Femur (tissue), 1 donor: ENCODE data around the gene TBC1D10B.
A peak's percentile ranks its signal among the peaks of the same experiment; 100 is the strongest.
"Not testable (repeated sequence)": the region's sequence is repeated elsewhere in the genome, so short reads cannot be mapped to it uniquely, and the experiment has no call there.

Experiments used
- DNase-seq: peaks from one replicate; pipeline ENCODE4 v3.0.0-alpha.2; 2017

TBC1D10B gene

DNA sequence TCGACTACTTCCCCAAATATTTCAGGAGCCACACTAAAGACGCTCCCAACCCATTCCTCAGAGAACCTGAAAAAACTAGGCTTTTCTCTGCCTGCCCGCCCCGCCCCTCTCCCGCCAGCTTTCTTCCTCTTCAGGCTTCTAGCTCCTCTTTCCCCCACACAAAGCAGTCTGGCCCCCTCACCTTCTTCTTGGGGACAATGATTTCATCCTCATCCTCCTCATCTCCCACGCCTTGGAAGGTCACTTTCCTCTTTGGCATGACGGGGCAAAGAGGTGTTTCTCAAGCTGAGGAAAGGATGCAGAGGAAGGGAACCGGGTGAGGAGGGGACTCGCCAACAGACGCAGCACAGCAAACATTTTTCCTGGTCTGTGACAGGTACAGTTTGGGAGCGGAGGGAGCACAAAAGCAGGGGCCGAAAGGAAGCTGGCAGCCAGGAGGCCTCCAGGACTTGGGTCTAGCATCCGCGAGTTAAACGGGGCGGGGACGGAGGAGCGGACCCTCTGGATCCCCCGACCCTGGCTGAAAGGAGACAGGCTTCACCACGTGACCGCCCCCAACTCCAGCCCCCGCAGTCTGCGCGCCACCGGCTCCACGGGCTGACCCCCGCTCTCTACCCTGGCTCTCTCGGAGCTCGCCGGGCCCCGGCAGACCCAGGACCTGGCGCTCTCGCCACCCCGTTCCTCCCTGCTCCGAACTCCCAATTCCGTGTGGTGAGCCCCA is 15.7 kb downstream of the TBC1D10B start:
- DNase-seq = no peak

- DNase-seq = no peak
These were observed 16.7 kb downstream of the TBC1D10B start for GRCh38 chr16:30353438-30354129.

DNA sequence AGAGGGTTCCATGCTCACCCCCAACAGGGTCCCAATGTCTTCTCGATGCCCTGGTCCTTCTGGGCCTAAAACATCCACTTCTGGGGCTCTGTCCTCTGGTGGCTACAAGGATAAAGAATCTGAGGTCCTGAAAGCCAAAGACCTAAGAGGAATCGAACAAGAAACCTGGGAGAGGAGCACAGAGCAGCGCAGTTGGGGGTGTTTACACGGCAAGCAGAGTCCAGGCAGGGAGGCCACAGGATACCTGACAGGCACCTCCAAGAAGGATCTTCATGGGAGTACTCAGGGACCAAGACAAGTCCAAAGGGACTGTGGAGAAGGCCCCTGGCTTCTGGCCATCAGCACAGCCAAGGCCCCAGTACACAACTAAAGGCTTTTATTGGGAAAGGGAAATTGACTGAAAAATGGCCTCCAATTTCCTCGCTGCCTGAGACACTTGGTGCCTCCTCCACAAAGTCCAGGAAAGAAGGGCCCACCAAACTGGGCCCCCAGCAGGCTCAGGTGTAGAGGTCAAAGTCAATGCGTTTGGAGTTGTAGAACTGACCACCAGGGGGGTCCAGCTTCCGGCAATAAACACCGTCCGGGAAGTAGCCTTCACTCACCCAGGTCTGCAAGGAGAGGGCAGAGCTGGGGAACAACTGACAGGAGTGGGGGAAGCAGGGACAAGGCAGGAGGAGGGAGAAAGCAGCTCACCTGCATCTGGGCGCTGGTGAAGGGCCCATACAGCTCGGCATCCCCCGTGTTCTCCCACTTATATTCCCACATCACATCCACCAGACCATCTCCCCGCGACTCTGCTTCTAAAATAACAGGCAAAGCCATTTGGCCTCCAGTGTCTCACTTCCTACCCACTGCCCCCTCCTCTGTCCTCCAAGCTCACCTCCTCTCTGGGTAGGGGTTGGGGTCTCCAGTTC is 17.5 kb downstream of the TBC1D10B start:
- DNase-seq = no peak

DNA sequence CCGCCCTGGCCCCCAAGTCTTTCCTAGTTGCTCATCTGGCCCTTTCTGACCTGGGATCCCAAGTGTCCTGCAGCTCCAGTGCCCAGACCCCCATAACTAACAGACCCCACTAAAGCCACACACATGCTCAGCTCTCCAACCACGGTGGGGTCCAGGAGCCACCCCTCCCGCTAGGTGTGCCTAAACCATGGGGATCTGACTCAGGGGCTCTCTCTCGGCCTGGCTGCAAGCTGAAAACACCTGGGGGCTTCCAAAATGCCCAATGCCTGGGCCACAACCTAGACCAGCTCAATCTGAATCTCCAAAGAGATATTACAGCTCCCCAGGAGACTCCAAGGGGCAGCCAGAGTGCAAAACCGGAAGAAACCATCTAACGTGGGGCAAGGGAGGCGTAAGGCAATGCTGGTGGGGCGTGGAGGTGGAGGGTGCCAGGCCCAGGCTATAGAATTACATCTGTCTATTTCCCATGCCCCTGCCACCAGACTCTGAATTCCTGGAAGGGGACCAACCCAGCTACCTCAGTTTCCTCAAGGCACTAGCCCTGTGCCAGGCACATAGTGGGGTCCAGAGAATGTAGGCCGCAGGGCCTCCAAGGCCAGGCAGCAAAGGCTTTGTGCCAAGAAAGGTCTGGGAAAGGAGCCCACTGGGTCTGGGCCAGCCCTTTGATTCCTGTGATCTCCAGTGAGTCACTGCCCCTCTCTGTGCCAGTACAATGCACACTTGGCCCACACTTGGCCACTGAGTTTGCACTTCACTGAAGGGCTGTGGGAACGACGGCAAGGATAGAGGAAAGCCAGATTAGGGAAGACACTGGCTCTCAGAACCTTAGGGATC is 18.5 kb downstream of the TBC1D10B start:
- peak; percentile 70 for DNase-seq

GRCh38 chr16:30351001-30351441 is 19.3 kb downstream of the TBC1D10B start:
- DNase-seq = no peak

- DNase-seq = no peak
These were observed 20.0 kb downstream of the TBC1D10B start for GRCh38 chr16:30350134-30350871.

DNA sequence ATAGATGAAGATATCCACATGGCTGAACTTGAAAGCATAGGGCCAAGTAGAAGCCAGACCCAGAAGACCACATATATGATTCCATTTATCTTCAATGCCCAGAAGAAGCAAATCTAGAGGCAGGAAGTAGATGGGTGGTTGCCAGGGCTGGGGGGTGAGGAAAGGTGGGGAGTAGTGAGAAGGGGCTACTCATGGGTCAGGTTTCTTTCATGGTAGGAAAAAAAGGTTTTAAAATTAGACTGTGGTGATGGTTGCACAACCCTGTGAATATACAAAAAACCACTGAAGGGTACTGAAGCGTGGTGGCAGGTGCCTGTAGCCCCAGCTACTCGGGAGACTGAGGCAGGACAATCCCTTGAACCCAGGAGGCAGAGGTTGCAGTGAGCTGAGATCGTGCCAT is 20.6 kb downstream of the TBC1D10B start:
- no peak for DNase-seq

- DNase-seq = no peak
These were observed 21.4 kb downstream of the TBC1D10B start for GRCh38 chr16:30348929-30349328.

DNA sequence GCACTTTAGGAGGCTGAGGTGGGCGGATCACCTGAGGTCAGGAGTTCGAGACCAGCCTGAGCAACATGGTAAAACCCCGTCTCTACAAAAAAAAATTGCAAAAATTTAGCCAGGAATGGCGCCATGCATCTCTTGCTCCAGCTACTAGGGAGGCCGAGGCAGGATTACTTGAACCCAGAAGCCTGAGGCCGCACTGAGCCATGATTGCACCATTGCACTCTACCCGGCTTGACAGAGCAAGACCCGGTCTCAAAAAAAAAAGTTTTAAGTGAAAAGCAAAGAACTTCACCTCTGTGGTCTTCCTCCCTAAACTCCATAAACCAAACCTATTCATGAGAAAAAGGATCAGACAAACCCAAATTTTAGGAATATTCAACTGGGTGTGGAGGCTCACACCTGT is 22.2 kb downstream of the TBC1D10B start:
- DNase-seq = no peak

DNA sequence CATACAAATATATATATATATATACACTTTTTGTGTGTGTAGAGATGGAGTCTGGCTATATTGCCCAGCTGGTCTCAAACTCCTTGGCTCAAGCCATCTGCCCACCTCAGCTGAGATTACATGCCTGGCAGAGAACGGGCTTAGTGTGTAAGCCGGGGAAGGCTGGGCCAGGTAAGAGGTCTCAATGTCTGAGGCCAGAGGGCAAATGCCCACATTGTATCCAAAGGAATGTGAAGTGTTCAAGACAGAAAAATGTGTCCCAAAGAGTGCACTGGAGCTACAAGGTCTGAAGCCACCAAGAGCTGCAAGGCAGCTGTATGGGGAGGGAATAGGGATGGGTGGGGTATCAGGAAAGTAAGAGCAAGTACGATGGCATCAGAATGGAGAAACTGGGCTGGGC is 24.0 kb downstream of the TBC1D10B start:
- DNase-seq = no peak

DNA sequence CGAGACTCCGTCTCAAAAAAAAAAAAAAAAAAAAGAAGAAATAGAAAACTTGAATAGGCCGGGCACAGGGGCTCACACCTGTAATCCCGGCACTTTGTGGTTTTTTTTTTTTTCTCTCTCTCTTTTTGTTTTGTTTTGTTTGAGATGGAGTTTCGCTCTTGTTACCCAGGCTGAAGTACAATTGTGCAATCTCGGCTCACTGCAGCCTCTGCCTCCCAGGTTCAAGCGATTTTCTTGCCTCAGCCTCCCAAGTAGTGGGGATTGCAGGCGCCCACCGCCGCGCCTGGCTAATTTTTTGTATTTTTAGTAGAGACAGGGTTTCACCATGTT is 26.8 kb downstream of the TBC1D10B start:
- not testable (repeated sequence) for DNase-seq

DNA sequence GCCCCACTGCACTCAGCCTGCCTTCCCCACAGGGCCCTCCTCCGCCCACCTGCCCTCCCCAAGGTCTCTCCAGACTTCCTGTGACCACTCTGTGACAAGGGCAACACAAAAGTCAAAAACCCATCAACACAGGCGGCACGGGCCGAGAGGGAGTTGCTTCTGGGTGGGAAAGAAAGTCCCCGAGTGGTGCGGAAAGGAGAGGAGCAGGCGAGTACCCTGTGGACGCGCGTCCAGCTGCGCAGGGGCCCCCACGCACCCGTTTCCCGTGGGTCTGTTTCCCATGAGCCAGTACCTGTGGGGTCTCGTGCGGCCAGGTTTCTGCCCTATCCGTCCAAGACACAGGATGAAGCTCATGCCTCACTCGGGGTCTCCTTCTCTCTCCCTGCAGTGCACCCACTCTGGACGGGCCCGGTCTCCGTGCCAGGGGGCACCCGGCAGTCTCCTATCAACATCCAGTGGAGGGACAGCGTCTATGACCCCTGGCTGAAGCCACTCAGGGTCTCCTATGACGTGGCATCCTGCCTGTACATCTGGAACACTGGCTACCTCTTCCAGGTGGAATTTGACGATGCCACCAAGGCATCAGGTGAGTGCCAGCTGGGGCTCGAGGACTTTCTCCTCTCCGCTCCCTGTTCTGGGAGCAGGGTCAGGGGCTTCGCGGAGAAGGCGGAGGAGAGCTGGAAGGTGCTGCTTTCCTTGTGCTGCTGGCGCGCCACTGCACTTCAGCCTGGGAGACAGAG is 27.4 kb downstream of the TBC1D10B start:
- DNase-seq = no peak

DNA sequence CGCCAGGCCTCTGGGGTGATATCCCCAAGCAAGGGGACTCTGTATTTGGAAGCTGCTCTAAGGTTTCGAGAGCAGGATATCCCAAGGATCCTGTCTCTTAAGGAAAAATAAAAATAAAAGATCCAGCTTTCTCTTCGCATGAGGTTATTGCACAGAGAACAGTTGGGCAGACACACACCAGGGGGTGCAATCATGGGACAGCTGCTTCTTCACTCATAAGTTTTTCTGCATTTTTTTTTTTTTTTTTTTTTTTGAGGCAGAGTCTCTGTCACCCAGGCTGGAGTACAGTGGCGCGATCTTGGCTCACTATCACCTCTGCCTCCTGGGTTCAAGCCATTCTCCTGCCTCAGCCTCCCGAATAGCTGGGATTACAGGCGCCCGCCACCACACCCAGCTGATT is 28.3 kb downstream of the TBC1D10B start:
- not testable (repeated sequence) for DNase-seq

DNA sequence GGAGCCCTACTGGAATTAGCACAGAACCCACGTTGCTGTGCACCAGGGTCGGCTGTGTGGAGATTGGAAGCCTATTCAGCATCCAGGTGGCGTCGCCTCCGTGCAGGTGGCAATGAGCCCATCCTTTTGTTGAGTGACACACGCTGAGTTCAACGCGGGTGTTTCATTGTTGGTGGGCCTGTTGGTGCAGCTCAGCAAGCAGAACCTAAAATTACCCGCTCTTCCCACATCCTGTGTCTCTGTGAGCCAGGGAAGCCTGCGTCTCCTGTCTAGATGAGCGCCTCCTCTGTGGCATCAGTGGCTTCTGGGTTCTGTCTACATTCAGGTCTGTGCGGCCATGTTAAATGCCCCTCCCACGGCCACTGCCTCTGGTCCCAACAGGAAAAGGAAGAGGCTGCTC is 29.7 kb downstream of the TBC1D10B start:
- DNase-seq = no peak

- not testable (repeated sequence) for DNase-seq
These were observed 31.6 kb downstream of the TBC1D10B start for GRCh38 chr16:30338715-30339114.

DNA sequence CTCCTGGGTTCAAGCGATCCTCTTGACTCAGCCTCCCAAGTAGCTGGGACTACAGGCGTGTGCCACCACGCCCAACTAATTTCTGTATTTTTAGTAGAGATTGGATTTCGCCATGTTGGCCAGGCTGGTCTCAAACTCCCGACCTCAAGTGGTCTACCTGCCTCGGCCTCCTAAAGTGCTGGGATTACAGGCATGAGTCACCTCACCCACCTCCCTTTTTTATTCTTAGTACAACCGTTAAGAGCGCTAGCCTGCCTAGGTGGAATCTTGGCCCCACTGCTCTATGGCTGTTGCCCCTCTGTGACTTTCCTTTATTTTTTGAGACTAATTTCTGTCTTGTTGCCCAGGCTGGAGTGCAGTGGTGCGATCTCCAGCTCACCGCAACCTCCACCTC is 32.3 kb downstream of the TBC1D10B start:
- not testable (repeated sequence) for DNase-seq

DNA sequence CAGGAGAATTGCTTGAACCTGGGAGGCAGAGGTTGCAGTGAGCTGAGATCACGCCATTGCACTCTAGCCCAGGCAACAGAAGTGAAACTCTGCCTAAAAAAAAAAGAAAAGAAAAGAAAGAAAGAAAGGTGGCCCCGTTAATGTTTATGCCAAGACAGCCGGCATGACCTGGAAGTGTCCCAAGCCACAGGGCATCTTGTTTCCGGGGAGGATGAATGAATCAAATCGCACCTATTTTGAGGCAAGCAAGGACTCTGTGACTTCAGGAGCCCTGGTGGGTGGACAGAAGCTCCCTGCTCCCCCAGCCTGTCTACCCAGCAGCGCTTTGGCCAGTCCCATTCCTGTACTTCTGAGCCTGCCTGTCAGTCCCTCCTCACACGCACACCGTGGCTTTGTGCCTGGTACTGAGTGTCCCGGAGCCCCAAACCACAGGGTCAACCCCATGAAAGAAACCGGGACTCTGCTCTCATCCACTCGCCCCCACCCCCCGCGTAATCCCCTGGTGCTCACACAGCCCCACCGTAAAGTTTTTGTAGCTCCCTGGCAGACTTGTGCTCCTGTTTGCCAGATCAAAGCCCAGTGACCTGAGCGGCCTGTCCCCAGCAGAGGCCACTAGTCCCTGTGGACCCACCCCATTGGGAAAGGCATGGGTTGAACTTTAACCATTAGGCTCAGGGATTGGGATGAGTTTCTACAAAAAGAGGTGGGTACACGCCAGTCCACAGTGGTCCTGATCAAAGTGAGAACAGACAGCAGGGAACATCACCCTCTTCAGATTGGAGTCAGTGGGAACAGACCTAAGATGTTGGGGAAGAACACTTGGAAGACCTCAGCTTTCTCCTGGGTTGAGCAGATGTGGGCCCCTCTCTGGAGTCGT is 34.5 kb downstream of the TBC1D10B start:
- DNase-seq = peak; percentile 48

- DNase-seq = peak; percentile 86
These were observed 35.2 kb downstream of the TBC1D10B start for GRCh38 chr16:30335028-30335597.

- DNase-seq = peak; percentile 83
These were observed 35.8 kb downstream of the TBC1D10B start for GRCh38 chr16:30334473-30334989.
